Osteoblast (primary cell): ENCODE measurements around the gene SBNO1. TPM values are rescaled to one million over a fixed set of nuclear protein-coding genes. Genes with fewer than 3 reads are reported as not detected.
"Not testable (repeated sequence)": the region's sequence is repeated elsewhere in the genome, so short reads cannot be mapped to it uniquely, and the experiment has no call there.

Experiments
- DNase-seq: peaks from one replicate; pipeline ENCODE4 v3.0.0; 2011; ENCODE audit warnings: low spot score, mixed read lengths; ENCODE audit not compliant: insufficient read length; ENCODE audit errors: missing footprints
- H2AFZ ChIP-seq: 2 replicates; pipeline ENCODE4 v1.6.0; 2011; ENCODE audit warnings: mild to moderate bottlenecking, low read length
- H3K27ac ChIP-seq: 2 replicates; pipeline ENCODE4 v1.5.1; 2011; ENCODE audit warnings: mild to moderate bottlenecking, low read depth, low read length, moderate library complexity
- H3K27me3 ChIP-seq: 2 replicates; pipeline ENCODE4 v1.6.0; 2012; ENCODE audit warnings: mild to moderate bottlenecking, control low read depth, inconsistent platforms, low read length, moderate library complexity; ENCODE audit not compliant: insufficient read depth
- H3K36me3 ChIP-seq: 2 replicates; pipeline ENCODE4 v1.5.1; 2011; ENCODE audit warnings: mild to moderate bottlenecking, low read length, control low read depth, moderate library complexity; ENCODE audit not compliant: insufficient read depth
- H3K4me1 ChIP-seq: 2 replicates; pipeline ENCODE4 v1.5.1; 2011; ENCODE audit warnings: mild to moderate bottlenecking, low read length, control low read depth, moderate library complexity; ENCODE audit not compliant: insufficient read depth
- H3K4me2 ChIP-seq: 2 replicates; pipeline ENCODE4 v1.6.0; 2011; ENCODE audit warnings: mild to moderate bottlenecking, low read length; ENCODE audit not compliant: insufficient read depth
- H3K4me3 ChIP-seq: fragments of 200-600 bp; sonication (generic); 3 replicates; pipeline ENCODE4 v1.5.1; 2012; ENCODE audit warnings: mild to moderate bottlenecking, low read length, inconsistent platforms; ENCODE audit not compliant: insufficient read depth
- H3K79me2 ChIP-seq: 2 replicates; pipeline ENCODE4 v1.6.0; 2012; ENCODE audit warnings: mild to moderate bottlenecking, low read length, control low read depth, inconsistent platforms; ENCODE audit not compliant: insufficient read depth
- H3K9me3 ChIP-seq: 2 replicates; pipeline ENCODE4 v1.5.1; 2011; ENCODE audit warnings: low read depth, low read length, control low read depth
- H4K20me1 ChIP-seq: 2 replicates; pipeline ENCODE4 v1.6.0; 2012; ENCODE audit warnings: mild to moderate bottlenecking, low read length, control low read depth; ENCODE audit not compliant: insufficient read depth
- CTCF ChIP-seq: IDR thresholded peaks from 2 replicates; pipeline ENCODE4 v1.5.1; 2011; ENCODE audit warnings: mild to moderate bottlenecking, low read depth, low read length, moderate library complexity; ENCODE audit errors: extremely low read depth
- total RNA-seq: library from RNA; depleted of rRNA; stranded (reverse); fragments of >200 nt; gene quantifications from 2 replicates; pipeline ENCODE4 v1.2.3, GENCODE V29; 2012

Gene SBNO1
- total RNA-seq, 1 donor = 30.4 TPM

GRCh38 chr12:123319826-123320225, 44.8 kb downstream of the SBNO1 start:
- no peak overlapping the region for H2AFZ ChIP-seq
- H3K4me3 ChIP-seq = no peak overlapping the region
- no peaks in the 10 kb centered on the region for H3K27me3 ChIP-seq
- TF ChIP-seq CTCF = no peak
- H3K36me3 ChIP-seq = peaks cover 77% of the 10 kb centered on the region
- H3K4me1 ChIP-seq = no peaks in the 10 kb centered on the region
- DNase-seq = no peak
- H3K4me2 ChIP-seq = no peak overlapping the region
- H3K79me2 ChIP-seq = no peaks in the 10 kb centered on the region
- no peaks in the 10 kb centered on the region for H3K9me3 ChIP-seq
- no peaks in the 10 kb centered on the region for H4K20me1 ChIP-seq
- no peak overlapping the region for H3K27ac ChIP-seq

- no peaks in the 10 kb centered on the region for H3K4me1 ChIP-seq
- H3K27ac ChIP-seq = no peak overlapping the region
- peaks cover 72% of the 10 kb centered on the region for H3K36me3 ChIP-seq
- H3K79me2 ChIP-seq = no peaks in the 10 kb centered on the region
- no peak overlapping the region for H2AFZ ChIP-seq
- no peak for TF ChIP-seq CTCF
- no peaks in the 10 kb centered on the region for H3K9me3 ChIP-seq
- H3K4me3 ChIP-seq = no peak overlapping the region
- H4K20me1 ChIP-seq = no peaks in the 10 kb centered on the region
- H3K4me2 ChIP-seq = no peak overlapping the region
- DNase-seq = no peak
- no peaks in the 10 kb centered on the region for H3K27me3 ChIP-seq
Measured at GRCh38 chr12:123319273-123319672, 45.4 kb downstream of the SBNO1 start.

GRCh38 chr12:123313046-123313445, 51.6 kb downstream of the SBNO1 start:
- H3K27me3 ChIP-seq, H3K9me3 ChIP-seq, H3K27ac ChIP-seq, H4K20me1 ChIP-seq, DNase-seq, H3K4me2 ChIP-seq, H3K4me3 ChIP-seq, H2AFZ ChIP-seq, H3K79me2 ChIP-seq, H3K4me1 ChIP-seq: not testable (repeated sequence)
- peaks cover 69% of the 10 kb centered on the region for H3K36me3 ChIP-seq

GRCh38 chr12:123306200-123306599, 58.4 kb downstream of the SBNO1 start:
- no peaks in the 10 kb centered on the region for H3K9me3 ChIP-seq
- H3K79me2 ChIP-seq = no peaks in the 10 kb centered on the region
- TF ChIP-seq CTCF = no peak
- no peaks in the 10 kb centered on the region for H4K20me1 ChIP-seq
- H3K36me3 ChIP-seq = peaks cover 86% of the 10 kb centered on the region
- DNase-seq = no peak
- no peak overlapping the region for H3K4me3 ChIP-seq
- no peak overlapping the region for H2AFZ ChIP-seq
- no peak overlapping the region for H3K4me2 ChIP-seq
- H3K4me1 ChIP-seq = no peaks in the 10 kb centered on the region
- H3K27ac ChIP-seq = no peak overlapping the region
- H3K27me3 ChIP-seq = no peaks in the 10 kb centered on the region
